DOHH2 (cell line): ENCODE results near the gene VAC14.

Source experiments
- H3F3A ChIP-seq: fragments of 200-600 bp; sonication (generic), shearing (Covaris generic); 2 replicates; pipeline ENCODE4 v1.6.0; 2016; ENCODE audit warnings: antibody characterized with exemption, mild to moderate bottlenecking; ENCODE audit not compliant: control insufficient read depth, insufficient read depth
- H3K27ac ChIP-seq: fragments of 200-600 bp; sonication (generic); 2 replicates; pipeline ENCODE4 v1.5.1; 2014; ENCODE audit warnings: low read depth, mild to moderate bottlenecking, low read length, moderate library complexity
- H3K27me3 ChIP-seq: fragments of 200-600 bp; sonication (generic); 2 replicates; pipeline ENCODE4 v1.6.1; 2014; ENCODE audit warnings: mild to moderate bottlenecking, low read length, mixed read lengths; ENCODE audit not compliant: control insufficient read depth
- H3K36me3 ChIP-seq: fragments of 200-600 bp; sonication (generic); 2 replicates; pipeline ENCODE4 v1.6.1; 2014; ENCODE audit warnings: mild to moderate bottlenecking, low read length, moderate library complexity, mixed read lengths; ENCODE audit not compliant: control insufficient read depth
- H3K4me1 ChIP-seq: fragments of 200-600 bp; sonication (generic); 2 replicates; pipeline ENCODE4 v1.6.1; 2014; ENCODE audit warnings: mild to moderate bottlenecking, low read length, mixed read lengths; ENCODE audit not compliant: control insufficient read depth
- H3K4me2 ChIP-seq: fragments of 200-600 bp; sonication (generic); 2 replicates; pipeline ENCODE4 v1.6.0; 2014; ENCODE audit warnings: mild to moderate bottlenecking, low read length, moderate library complexity
- H3K4me3 ChIP-seq: fragments of 200-600 bp; sonication (generic); 2 replicates; pipeline ENCODE4 v1.5.1; 2014; ENCODE audit warnings: mild to moderate bottlenecking, low read length, mixed read lengths
- H3K79me2 ChIP-seq: fragments of 200-600 bp; sonication (generic); 2 replicates; pipeline ENCODE4 v1.6.1; 2014; ENCODE audit warnings: mild to moderate bottlenecking, low read length, mixed read lengths; ENCODE audit not compliant: control insufficient read depth
- H3K9me2 ChIP-seq: fragments of 200-600 bp; sonication (generic); replicated peaks from 2 replicates; pipeline ENCODE4 v1.6.1; 2014; ENCODE audit warnings: mild to moderate bottlenecking, low read length, mixed read lengths; ENCODE audit not compliant: control insufficient read depth
- H3K9me3 ChIP-seq: fragments of 200-600 bp; sonication (generic); 2 replicates; pipeline ENCODE4 v1.6.1; 2014; ENCODE audit warnings: antibody characterized with exemption, low read length, mixed read lengths; ENCODE audit not compliant: control insufficient read depth, insufficient read depth
- H4K20me1 ChIP-seq: fragments of 200-600 bp; sonication (generic); 2 replicates; pipeline ENCODE4 v1.6.0; 2014; ENCODE audit warnings: low read depth, mild to moderate bottlenecking, antibody characterized with exemption, low read length, moderate library complexity; ENCODE audit not compliant: control insufficient read depth, insufficient read depth
- EZH2phosphoT487 ChIP-seq: fragments of 200-600 bp; sonication (generic); IDR thresholded peaks from 2 replicates; pipeline ENCODE4 v1.6.1; 2017; ENCODE audit warnings: borderline replicate concordance, mild to moderate bottlenecking, antibody characterized with exemption, low read length, moderate library complexity, mixed read lengths
- TF ChIP-seq, protein P1 (sequence below): fragments of 200-600 bp; sonication (generic); IDR thresholded peaks from one replicate; pipeline ENCODE4 v1.5.1; 2014; ENCODE audit warnings: antibody characterized with exemption, mild to moderate bottlenecking, low read depth, low read length; ENCODE audit not compliant: poor library complexity, severe bottlenecking

VAC14 gene

GRCh38 chr16:70808371-70808770, 7.4 kb upstream of the VAC14 start:
- Histone ChIP-seq H3K9me3 (no peaks in the 10 kb centered on the region), H3F3A (no peaks in the 10 kb centered on the region)

GRCh38 chr16:70805787-70806186, 4.8 kb upstream of the VAC14 start:
- Histone ChIP-seq H4K20me1 (no peaks in the 10 kb centered on the region), H3K4me3 (no peak overlapping the region), H3F3A (no peaks in the 10 kb centered on the region), H3K27ac (no peak overlapping the region), H3K9me2 (no peaks in the 10 kb centered on the region), H3K4me2 (no peak overlapping the region), H3K36me3 (no peaks in the 10 kb centered on the region), H3K27me3 (peaks cover 15% of the 10 kb centered on the region), H3K9me3 (no peaks in the 10 kb centered on the region), H3K4me1 (peaks cover 6% of the 10 kb centered on the region), H3K79me2 (peaks cover under 1% of the 10 kb centered on the region)
- TF ChIP-seq EZH2phosphoT487: no peak

More at GRCh38 chr16:70808371-70808770, 7.4 kb upstream of the VAC14 start:
- Histone ChIP-seq H3K9me2 (no peaks in the 10 kb centered on the region), H3K4me3 (no peak overlapping the region), H3K36me3 (no peaks in the 10 kb centered on the region), H3K27ac (no peak overlapping the region), H3K4me1 (no peaks in the 10 kb centered on the region), H3K79me2 (no peaks in the 10 kb centered on the region), H4K20me1 (no peaks in the 10 kb centered on the region), H3K4me2 (no peak overlapping the region), H3K27me3 (peaks cover 15% of the 10 kb centered on the region)
- no peak for TF ChIP-seq EZH2phosphoT487
- TF ChIP-seq, protein P1, sequence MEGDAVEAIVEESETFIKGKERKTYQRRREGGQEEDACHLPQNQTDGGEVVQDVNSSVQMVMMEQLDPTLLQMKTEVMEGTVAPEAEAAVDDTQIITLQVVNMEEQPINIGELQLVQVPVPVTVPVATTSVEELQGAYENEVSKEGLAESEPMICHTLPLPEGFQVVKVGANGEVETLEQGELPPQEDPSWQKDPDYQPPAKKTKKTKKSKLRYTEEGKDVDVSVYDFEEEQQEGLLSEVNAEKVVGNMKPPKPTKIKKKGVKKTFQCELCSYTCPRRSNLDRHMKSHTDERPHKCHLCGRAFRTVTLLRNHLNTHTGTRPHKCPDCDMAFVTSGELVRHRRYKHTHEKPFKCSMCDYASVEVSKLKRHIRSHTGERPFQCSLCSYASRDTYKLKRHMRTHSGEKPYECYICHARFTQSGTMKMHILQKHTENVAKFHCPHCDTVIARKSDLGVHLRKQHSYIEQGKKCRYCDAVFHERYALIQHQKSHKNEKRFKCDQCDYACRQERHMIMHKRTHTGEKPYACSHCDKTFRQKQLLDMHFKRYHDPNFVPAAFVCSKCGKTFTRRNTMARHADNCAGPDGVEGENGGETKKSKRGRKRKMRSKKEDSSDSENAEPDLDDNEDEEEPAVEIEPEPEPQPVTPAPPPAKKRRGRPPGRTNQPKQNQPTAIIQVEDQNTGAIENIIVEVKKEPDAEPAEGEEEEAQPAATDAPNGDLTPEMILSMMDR: peak; percentile 34

GRCh38 chr16:70805380-70805779, 4.4 kb upstream of the VAC14 start:
- Histone ChIP-seq H3K4me3 (no peak overlapping the region), H3K9me2 (no peaks in the 10 kb centered on the region), H3K36me3 (no peaks in the 10 kb centered on the region), H3K27me3 (peaks cover 15% of the 10 kb centered on the region), H3K4me1 (peaks cover 6% of the 10 kb centered on the region), H3F3A (no peaks in the 10 kb centered on the region), H3K9me3 (no peaks in the 10 kb centered on the region), H3K27ac (no peak overlapping the region), H3K4me2 (no peak overlapping the region), H3K79me2 (peaks cover 4% of the 10 kb centered on the region), H4K20me1 (no peaks in the 10 kb centered on the region)
- no peak for TF ChIP-seq EZH2phosphoT487
- TF ChIP-seq, protein P1: no peak

DNA sequence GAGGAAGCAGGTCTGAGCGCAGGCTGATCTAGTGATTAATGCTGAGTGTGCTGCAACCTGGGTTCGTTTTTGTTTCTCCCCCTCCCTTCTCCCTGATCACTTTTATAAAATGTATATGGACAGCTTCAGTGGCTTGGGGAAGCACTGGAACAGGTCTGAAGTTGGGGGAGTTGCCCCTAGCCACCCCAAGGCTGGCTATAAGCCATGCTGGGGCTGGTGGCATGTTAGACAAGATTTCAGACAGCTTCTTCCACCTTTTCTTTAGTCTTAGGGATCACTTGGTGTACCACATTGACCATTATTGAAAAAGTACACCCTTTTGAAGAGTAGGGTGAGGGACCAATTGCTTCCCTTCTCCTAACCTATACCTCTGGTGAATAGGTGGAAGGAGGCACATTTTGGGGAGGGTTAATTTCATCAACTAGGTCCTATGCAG, 3.8 kb upstream of the VAC14 start:
- Histone ChIP-seq H3K4me1 (peaks cover 10% of the 10 kb centered on the region), H4K20me1 (no peaks in the 10 kb centered on the region), H3K36me3 (no peaks in the 10 kb centered on the region), H3K79me2 (peaks cover 11% of the 10 kb centered on the region), H3K9me3 (no peaks in the 10 kb centered on the region), H3K27ac (no peak overlapping the region), H3K4me2 (no peak overlapping the region), H3F3A (no peaks in the 10 kb centered on the region), H3K9me2 (no peaks in the 10 kb centered on the region), H3K4me3 (no peak overlapping the region), H3K27me3 (peaks cover 12% of the 10 kb centered on the region)
- TF ChIP-seq EZH2phosphoT487: no peak
- TF ChIP-seq, protein P1: no peak
